ENCODE results near the gene JUNB.

DNA sequence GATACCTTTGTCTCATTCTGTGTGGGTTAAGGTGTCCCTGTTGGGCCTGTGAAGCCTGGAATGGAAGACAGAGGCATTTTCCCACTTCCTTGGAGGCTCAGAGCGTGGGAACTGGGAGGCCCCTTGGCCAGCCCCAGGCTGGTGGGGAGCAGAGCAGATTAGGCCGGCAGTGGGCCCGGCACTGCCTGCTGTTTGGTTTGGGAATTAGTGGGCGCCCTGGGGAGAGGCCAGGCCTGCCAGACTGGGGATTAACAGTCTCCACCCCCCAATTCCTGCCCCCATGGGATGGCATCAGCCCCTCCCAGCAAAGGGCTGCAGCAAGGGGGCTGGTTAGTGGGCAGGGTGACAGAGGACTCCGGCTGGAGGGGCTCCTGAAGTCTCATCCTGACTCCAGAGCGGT is 42.8 kb upstream of the JUNB start:
- TF ChIP-seq POLR2A (IDR thresholded peaks at IDR 0.05; ENCODE audit: low read depth, low read length) (no peak), TAF1 (IDR thresholded peaks at IDR 0.05; ENCODE audit: borderline replicate concordance, low read depth, low read length) (no peak)
